Aorta (tissue), 5 donors: ENCODE results near the gene TNPO2. TPM values are rescaled to one million over a fixed set of nuclear protein-coding genes. Genes with fewer than 3 reads are reported as not detected.
A peak's percentile ranks its signal among the peaks of the same experiment; 100 is the strongest.

ENCODE experiments used
- ATAC-seq: fragments of 200-7000 bp; cut with Tn5 transposase; one replicate; pipeline ENCODE4 v1.9.1; 2022; ENCODE audit warnings: moderate library complexity; ENCODE audit not compliant: low FRiP score
- DNase-seq, 2 donors: peaks; one replicate each; pipeline ENCODE4 v3.0.0-alpha.2; 2020
- H3K27ac ChIP-seq, 2 donors: one replicate each; pipeline ENCODE4 v1.5.1; 2013; ENCODE audit warnings: low read length in 2 of 2, mild to moderate bottlenecking in 2 of 2, moderate library complexity in 2 of 2, control low read depth in 1 of 2, inconsistent platforms in 1 of 2, low read depth in 1 of 2
- H3K27me3 ChIP-seq, 2 donors: one replicate each; pipeline ENCODE4 v1.6.1; 2013; ENCODE audit warnings: control low read depth in 1 of 2, low read length in 1 of 2, mild to moderate bottlenecking in 1 of 2, moderate library complexity in 1 of 2; ENCODE audit not compliant: insufficient read depth in 2 of 2, control insufficient read depth in 1 of 2
- H3K36me3 ChIP-seq, 2 donors: one replicate each; pipeline ENCODE4 v1.6.1; 2013; ENCODE audit warnings: control low read depth in 1 of 2, low read length in 1 of 2, mild to moderate bottlenecking in 1 of 2; ENCODE audit not compliant: insufficient read depth in 2 of 2, control insufficient read depth in 1 of 2
- H3K4me1 ChIP-seq, 2 donors: one replicate each; pipeline ENCODE4 v1.6.1; 2013; ENCODE audit warnings: low read length in 2 of 2, control low read depth in 1 of 2, mild to moderate bottlenecking in 1 of 2, moderate library complexity in 1 of 2; ENCODE audit not compliant: insufficient read depth in 2 of 2, control insufficient read depth in 1 of 2
- H3K4me3 ChIP-seq, 2 donors: one replicate each; pipeline ENCODE4 v1.5.1; 2013; ENCODE audit warnings: low read length in 2 of 2, control low read depth in 1 of 2, mild to moderate bottlenecking in 1 of 2
- H3K9me3 ChIP-seq: one replicate; pipeline ENCODE4 v1.6.1; 2013; ENCODE audit warnings: mild to moderate bottlenecking, low read length; ENCODE audit not compliant: control insufficient read depth
- WGBS, 2 donors: extraction: QIAGEN DNeasy Blood & Tissue Kit; methylation state at CpG; one replicate each; pipeline ENCODE4 v1.1.7; 2013; 5-methylcytosine and 5-hydroxymethylcytosine counted together
- intact Hi-C, 2 donors: fragments of 100-400 bp; cut with DNase I; formaldehyde crosslinking; loops; one replicate each; pipeline versions ENCODE4 v1.14.2 to v1.15.0; 2022
- polyA plus RNA-seq, 2 donors: library from polyadenylated mRNA; stranded (reverse); fragments of 200-250 nt; gene quantifications; one replicate each; pipeline ENCODE4 v1.2.3, GENCODE V29; 2013
- total RNA-seq, 2 donors: library from RNA; stranded (reverse); fragmentation: NEBNext Ultra II Directional; extraction: Animal tissue kit (Norgen Biotek cat#: 25700); gene quantifications; one replicate each; pipeline ENCODE4 v1.2.1, GENCODE V29; 2021
- donor health status: healthy with polysubstance abuse.
- donor health status: Bipolar disorder and iron deficiency.
- donor health status: DM: no; HTN: no; CAD: no.
- donor health status: DM: no; HTN: no; CAD: no.
- donor health status: DM: yes; HTN: yes; CAD: no.

The TNPO2 gene
- total and polyA plus RNA-seq, 4 donors, result 15.2 to 71.8 (median 50.0) TPM

DNA sequence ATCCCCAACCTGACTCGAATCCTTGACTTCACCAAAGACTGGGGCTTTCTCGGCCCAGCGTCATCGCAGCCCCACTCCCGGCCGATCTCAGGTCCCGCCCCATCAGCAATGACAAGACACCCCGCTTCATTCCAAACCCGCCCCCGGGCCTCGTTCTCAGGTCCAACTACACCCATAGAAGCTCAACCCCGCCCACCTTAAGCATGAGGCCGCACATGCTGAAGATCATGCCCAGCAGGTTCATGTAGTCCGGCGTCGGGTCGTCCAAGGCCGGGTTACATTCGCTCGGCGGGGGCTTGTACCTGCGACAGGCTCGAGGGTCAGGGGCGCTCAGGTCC lies 54.8 kb downstream of the TNPO2 start:
- DNase-seq (peak in 1 of 2 donors; percentile 73), ATAC-seq (peak; percentile 17)
- no peaks in the 10 kb centered on the region for H3K36me3 ChIP-seq
- peak overlapping the region; percentile 39 to 48 for H3K4me3 ChIP-seq
- intact Hi-C loops, result loop anchor here in 1 of 2 donors (5.0 kb wide), 1 partner anchor 117 kb away; the partner anchor contains the start of gene ZNF564
- no peaks in the 10 kb centered on the region for H3K27me3 ChIP-seq
- WGBS, 2 donors, result 0% methylated on average over 24 of the region's 24 CpGs
- H3K27ac ChIP-seq, result peak overlapping the region in 1 of 2 donors; percentile 87
- no peaks in the 10 kb centered on the region for H3K4me1 ChIP-seq
- H3K9me3 ChIP-seq, result no peaks in the 10 kb centered on the region

GRCh38 chr19:12668346-12668745 lies 55.4 kb downstream of the TNPO2 start:
- ATAC-seq, result no peak
- Histone ChIP-seq H3K27me3 (no peaks in the 10 kb centered on the region), H3K4me3 (peak overlapping the region; percentile 39 to 48), H3K9me3 (no peaks in the 10 kb centered on the region), H3K36me3 (peaks cover 0 to 1% of the 10 kb centered on the region in 2 donors), H3K4me1 (no peaks in the 10 kb centered on the region), H3K27ac (no peak overlapping the region)
- intact Hi-C loops, result loop anchor here in 1 of 2 donors (5.0 kb wide), 1 partner anchor 116 kb away; the partner anchor contains the start of gene ZNF564
- 71 to 74% methylated on average over 8 of the region's 8 CpGs for WGBS, 2 donors
- DNase-seq, result no peak

DNA sequence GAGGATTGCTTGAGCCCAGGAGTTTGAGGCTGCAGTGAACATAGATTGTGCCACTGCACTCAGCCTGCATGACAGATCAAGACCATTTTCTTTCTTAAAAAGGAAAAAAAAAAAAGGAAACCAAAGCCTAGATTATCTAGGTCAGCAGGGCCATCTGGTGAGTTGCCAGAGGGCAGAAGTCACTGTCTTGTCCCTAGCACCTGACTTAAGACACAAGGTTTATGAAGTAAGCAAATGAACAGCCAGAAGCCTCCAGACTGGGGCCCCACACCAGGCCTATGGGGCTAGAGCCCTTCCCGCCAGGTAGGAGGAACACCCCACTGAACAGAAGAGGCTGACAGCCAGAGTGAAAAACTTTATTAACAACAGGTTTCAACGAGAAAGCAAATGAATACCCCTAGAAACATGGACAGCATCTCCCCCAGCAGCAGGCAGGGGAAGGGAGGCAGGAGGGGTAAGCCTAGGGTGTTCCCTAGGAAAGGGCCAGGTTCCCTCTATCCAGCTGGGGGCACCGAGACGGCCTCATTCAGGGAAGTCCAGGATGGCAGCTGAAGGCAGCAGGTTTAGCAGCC lies 55.9 kb downstream of the TNPO2 start:
- Histone ChIP-seq H3K9me3 (no peaks in the 10 kb centered on the region), H3K4me1 (no peaks in the 10 kb centered on the region), H3K27ac (no peak overlapping the region), H3K4me3 (no peak overlapping the region), H3K27me3 (no peaks in the 10 kb centered on the region), H3K36me3 (peaks cover 0 to 4% of the 10 kb centered on the region in 2 donors)
- WGBS, 2 donors, result 77 to 82% methylated on average over 4 of the region's 4 CpGs
- ATAC-seq, result no peak
- intact Hi-C loops, result loop anchor here in 1 of 2 donors (2.0 to 5.0 kb wide), 2 partner anchors 103 to 116 kb away; partner anchors contain the start of gene ZNF564
- no peak for DNase-seq

DNA sequence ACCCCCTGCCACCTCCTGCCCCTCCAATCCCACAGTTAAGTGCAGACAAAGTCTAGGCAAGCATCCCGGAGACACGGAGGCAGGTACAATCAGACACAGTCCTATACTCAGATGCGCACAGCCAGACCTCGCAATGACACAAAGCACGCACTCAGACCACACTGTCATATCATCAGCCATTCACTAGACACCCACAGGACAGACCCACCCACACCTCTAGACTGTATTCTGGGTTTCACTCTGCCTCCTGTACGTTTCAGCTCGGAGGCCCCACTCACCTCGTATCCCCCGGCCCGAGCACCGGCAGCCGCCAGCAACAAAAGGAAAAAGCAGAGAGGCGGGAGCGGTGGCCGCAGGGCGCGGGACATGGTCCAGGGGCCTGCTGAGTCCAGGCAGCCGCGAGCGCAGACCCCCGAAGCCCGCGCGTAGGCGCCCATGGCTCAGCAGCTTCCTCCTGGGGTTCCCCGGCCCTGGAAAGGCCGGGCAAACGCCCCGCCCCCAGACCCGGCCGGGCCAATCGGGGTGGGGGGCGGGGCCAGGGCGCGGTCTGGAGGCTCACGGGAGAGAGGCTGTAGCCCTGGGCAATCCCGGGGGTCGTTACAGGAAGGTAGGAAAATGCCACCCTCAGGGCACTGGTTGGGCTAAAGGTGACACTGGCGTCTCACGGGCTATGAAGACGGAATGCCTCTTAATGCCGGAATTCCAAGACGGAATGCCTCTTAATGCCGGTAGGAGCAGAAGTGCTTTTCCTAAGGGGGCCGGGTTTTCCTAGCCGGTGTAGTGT lies 57.3 kb downstream of the TNPO2 start, which contains the start of the genes MAN2B1 and WDR83:
MAN2B1 (minus strand) TSS at position 478 of the 784 bp plus-strand sequence; CDS start at position 437, 41 bp downstream.
WDR83 (plus strand) TSS at position 543 of the 784 bp plus-strand sequence. CDS start 2,984 bp downstream, outside the sequence.
- ATAC-seq, result peak; percentile 88
- no peaks in the 10 kb centered on the region for H3K4me1 ChIP-seq

DNA sequence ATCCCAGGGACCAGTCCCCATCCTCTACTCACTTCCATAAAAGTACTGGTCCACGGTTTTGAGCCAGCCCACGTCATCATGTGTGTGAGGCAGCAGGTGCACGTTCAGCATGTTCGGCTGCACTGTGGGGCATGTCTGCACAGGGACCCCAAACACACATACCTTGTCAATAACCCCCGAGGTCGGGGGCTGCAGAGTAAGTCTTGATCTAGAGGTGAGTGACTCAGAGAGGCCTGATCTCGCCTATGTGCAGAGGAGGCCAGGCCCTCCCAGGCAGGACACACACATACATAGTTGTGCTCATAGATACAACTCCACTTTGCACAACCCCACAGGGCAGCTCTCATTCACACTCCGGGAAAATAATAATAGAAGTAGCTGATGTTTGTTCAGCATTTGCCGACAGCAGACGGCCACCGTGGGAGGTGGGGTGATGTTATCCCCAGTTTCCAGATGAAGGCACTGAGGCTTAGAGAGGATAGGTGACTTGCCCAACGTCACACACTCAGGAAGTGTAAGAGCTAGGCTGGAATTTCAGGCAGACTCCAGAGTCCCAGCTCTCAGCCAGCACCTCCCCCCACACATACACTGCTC lies 58.0 kb downstream of the TNPO2 start:
- DNase-seq, result no peak
- Histone ChIP-seq H3K9me3 (no peaks in the 10 kb centered on the region), H3K27ac (no peak overlapping the region), H3K36me3 (peaks cover 0 to 6% of the 10 kb centered on the region in 2 donors), H3K4me1 (no peaks in the 10 kb centered on the region), H3K27me3 (no peaks in the 10 kb centered on the region), H3K4me3 (peak overlapping the region; percentile 44 to 68)
- 53 to 59% methylated on average over 12 of the region's 12 CpGs for WGBS, 2 donors
- ATAC-seq, result no peak
- intact Hi-C loops, result loop anchor here in 1 of 2 donors (2.0 to 5.0 kb wide), 2 partner anchors 101 to 113 kb away; partner anchors contain the start of gene ZNF564

More for the DNA sequence above, 57.3 kb downstream of the TNPO2 start, which contains the start of the genes MAN2B1 and WDR83:
- peak; percentile 82 to 91 for DNase-seq
- Histone ChIP-seq H3K4me3 (peak within 1 kb of the TSS; percentile 44 to 68), H3K9me3 (no peaks in the 10 kb centered on the region), H3K36me3 (peaks cover 0 to 4% of the 10 kb centered on the region in 2 donors), H3K27ac (no peak within 1 kb of the TSS), H3K27me3 (no peaks in the 10 kb centered on the region)
- 1% methylated on average over 43 to 46 of the region's 46 CpGs for WGBS, 2 donors
- intact Hi-C loops, result loop anchor here in 1 of 2 donors (2.0 to 5.0 kb wide), 2 partner anchors 102 to 114 kb away; partner anchors contain the start of gene ZNF564

DNA sequence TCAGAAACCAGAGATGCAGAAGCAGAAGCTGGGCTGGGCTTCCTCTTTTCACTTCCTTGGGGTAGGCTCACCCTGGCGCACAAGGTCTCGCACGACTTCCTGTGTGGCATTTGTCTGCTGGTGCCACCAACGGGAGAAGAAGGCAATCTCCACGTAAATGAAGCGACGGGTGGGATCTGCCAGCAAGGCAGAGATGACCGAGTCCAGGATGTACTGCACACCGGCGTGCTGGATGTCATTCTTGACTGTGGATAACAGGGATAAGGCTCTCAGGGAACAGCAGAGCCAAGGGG lies 58.5 kb downstream of the TNPO2 start:
- DNase-seq (peak in 1 of 2 donors; percentile 87), ATAC-seq (no peak)

DNA sequence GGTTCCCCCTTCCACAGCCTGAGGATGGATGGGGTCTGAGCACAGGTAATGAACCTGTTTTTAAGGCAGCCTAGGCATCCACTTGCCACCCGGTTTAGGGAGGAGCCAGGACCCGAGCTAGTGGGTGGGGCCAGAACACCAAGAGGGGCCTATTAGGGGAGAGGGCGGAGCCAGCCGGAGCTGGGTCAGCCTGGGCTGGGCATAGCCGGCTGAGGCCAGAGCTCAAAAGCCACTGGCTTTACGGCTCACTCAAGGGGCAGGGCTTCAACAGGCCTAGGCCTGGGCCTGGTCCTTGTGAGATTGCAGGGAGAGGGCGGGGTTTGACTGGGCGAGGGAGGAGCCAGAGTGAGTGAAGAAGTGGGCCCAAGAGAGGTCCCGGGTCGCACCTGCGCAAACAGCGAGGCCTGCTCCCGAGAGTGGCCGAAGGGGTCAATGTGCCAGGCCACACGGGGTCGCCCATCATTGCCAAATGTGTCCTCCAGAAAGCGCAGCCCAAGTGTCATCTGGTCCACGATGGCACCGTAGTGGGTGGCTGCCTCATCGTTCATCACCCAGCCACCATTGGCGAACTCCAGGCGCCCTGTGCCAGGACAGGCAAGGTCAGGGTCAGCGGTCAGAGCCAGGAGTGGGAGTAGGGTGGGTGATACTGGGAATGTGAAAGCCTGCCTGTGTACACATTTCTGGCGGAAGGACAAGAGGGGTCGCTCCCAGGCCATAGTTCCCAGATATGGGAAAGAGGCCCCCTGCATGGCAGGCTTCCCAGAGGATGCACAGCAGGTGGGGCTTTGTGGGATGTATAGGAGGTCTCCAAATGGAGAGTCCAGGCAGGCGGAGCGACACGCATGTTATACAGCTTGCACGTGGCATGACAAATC lies 59.1 kb downstream of the TNPO2 start:
- 76 to 82% methylated on average over 29 of the region's 29 CpGs for WGBS, 2 donors
- intact Hi-C loops, result loop anchor here in 1 of 2 donors (5.0 kb wide), 1 partner anchor 112 kb away; the partner anchor contains the start of gene ZNF564
- no peak for ATAC-seq

More for the DNA sequence above, 58.5 kb downstream of the TNPO2 start:
- intact Hi-C loops, result loop anchor here in 1 of 2 donors (5.0 kb wide), 1 partner anchor 113 kb away; the partner anchor contains the start of gene ZNF564
- H3K27ac ChIP-seq, result no peak overlapping the region
- H3K4me1 ChIP-seq, result no peaks in the 10 kb centered on the region
- H3K4me3 ChIP-seq, result no peak overlapping the region
- no peaks in the 10 kb centered on the region for H3K9me3 ChIP-seq
- no peaks in the 10 kb centered on the region for H3K27me3 ChIP-seq
- peaks cover 0 to 6% of the 10 kb centered on the region in 2 donors for H3K36me3 ChIP-seq
- 89 to 92% methylated on average over 10 of the region's 10 CpGs for WGBS, 2 donors

DNA sequence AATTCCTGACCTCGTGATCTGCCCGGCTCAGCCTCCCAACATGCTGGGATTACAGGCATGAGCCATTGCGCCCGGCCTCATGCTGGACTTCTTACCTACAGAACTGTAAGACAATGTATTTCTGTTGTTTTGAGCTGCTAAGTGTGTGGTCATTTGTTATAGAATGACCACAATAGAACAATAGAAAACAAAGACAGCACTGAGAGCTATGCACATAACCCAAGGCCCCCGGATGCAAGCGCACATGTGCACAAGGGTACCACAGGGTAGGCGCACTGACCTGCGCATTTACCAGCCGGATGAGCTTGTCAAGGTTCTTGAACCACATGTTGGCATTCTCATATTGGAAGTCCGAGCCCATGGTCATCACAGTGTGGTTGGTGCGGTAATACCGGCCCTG lies 62.8 kb downstream of the TNPO2 start:
- Histone ChIP-seq H3K27me3 (no peaks in the 10 kb centered on the region), H3K27ac (no peak overlapping the region), H3K36me3 (peaks cover 0 to 8% of the 10 kb centered on the region in 2 donors), H3K9me3 (no peaks in the 10 kb centered on the region), H3K4me1 (no peaks in the 10 kb centered on the region), H3K4me3 (no peak overlapping the region)
- 92% methylated on average over 12 of the region's 12 CpGs for WGBS, 2 donors
- intact Hi-C loops, result no loop called here
- DNase-seq (no peak), ATAC-seq (no peak)

More for the DNA sequence above, 59.1 kb downstream of the TNPO2 start:
- H3K9me3 ChIP-seq, result no peaks in the 10 kb centered on the region
- H3K4me1 ChIP-seq, result no peaks in the 10 kb centered on the region
- no peak overlapping the region for H3K4me3 ChIP-seq
- H3K36me3 ChIP-seq, result peaks cover 0 to 8% of the 10 kb centered on the region in 2 donors
- H3K27me3 ChIP-seq, result no peaks in the 10 kb centered on the region
- DNase-seq, result no peak
- no peak overlapping the region for H3K27ac ChIP-seq
